SIG-M5 (cell line): Measurements from ENCODE around the gene WASHC2C.
A peak's percentile ranks its signal among the peaks of the same experiment; 100 is the strongest.
"Not testable (repeated sequence)": the region's sequence is repeated elsewhere in the genome, so short reads cannot be mapped to it uniquely, and the experiment has no call there.

Source experiments
- DNase-seq: peaks from one replicate; lab custom pipeline; 2025; lab: John Stamatoyannopoulos, UW

WASHC2C gene, protein sequence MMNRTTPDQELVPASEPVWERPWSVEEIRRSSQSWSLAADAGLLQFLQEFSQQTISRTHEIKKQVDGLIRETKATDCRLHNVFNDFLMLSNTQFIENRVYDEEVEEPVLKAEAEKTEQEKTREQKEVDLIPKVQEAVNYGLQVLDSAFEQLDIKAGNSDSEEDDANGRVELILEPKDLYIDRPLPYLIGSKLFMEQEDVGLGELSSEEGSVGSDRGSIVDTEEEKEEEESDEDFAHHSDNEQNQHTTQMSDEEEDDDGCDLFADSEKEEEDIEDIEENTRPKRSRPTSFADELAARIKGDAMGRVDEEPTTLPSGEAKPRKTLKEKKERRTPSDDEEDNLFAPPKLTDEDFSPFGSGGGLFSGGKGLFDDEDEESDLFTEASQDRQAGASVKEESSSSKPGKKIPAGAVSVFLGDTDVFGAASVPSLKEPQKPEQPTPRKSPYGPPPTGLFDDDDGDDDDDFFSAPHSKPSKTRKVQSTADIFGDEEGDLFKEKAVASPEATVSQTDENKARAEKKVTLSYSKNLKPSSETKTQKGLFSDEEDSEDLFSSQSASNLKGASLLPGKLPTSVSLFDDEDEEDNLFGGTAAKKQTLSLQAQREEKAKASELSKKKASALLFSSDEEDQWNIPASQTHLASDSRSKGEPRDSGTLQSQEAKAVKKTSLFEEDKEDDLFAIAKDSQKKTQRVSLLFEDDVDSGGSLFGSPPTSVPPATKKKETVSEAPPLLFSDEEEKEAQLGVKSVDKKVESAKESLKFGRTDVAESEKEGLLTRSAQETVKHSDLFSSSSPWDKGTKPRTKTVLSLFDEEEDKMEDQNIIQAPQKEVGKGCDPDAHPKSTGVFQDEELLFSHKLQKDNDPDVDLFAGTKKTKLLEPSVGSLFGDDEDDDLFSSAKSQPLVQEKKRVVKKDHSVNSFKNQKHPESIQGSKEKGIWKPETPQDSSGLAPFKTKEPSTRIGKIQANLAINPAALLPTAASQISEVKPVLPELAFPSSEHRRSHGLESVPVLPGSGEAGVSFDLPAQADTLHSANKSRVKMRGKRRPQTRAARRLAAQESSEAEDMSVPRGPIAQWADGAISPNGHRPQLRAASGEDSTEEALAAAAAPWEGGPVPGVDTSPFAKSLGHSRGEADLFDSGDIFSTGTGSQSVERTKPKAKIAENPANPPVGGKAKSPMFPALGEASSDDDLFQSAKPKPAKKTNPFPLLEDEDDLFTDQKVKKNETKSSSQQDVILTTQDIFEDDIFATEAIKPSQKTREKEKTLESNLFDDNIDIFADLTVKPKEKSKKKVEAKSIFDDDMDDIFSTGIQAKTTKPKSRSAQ (N-terminal part only)

DNA sequence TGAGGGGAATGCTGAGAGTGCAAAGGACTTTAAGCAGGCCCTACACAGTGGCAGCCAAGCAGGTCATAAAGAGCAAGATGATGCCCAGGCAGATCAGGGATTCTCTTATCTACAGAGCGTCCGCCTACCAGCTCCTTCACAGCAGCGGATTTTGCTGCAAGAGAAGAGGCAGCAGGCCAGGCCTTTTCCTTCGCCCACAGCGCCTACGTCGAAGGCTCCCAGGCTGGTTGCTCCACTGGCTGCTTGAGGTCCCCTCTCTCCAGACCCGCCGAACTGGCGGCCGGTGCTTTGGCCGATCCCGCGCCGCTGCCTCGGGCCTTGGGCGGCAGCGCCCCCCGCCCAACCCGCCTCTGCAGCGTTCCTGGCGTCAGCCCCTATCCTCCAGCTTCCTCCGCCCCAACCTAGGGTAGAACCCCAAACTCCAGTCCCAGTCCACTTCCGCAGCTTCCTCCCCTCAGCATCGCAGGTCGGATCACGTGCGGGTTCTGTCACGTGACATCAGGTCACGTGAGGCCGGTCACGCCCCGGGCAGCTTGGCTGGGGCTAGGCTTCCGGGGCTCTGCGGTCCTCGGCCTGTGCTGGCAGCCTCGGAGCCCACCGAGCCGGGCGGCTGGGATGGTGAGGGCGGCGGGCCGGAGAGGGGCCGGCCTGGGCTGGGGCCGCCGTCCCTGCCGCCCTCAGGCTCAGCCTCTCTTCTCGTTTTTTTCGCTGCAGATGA, at the start of gene WASHC2C:
TSS of gene WASHC2C (plus strand) at position 564 of the 718 bp plus-strand sequence. CDS start at position 616, 52 bp downstream.
- DNase-seq = peak; percentile 21

DNA sequence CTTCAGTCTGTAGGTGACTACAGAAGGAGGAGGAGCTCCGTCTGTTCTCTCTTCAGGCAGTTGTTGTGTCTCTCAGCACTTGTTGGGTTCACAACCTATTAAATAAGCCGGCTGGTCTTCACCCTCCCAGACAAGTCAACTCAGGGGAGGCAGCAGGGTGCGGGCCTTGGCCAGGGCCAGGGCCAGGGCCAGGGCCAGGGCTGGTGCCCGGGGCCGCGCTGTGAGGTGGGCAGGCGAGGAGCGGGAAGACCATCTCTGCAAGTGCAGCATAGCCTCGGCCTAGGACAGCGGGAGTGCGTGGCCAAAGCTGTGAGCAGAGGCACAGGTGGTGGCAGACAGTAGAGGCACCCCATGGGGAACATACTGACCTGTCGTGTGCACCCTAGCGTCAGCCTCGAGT, 48.6 kb upstream of the WASHC2C start:
- DNase-seq = not testable (repeated sequence)

DNA sequence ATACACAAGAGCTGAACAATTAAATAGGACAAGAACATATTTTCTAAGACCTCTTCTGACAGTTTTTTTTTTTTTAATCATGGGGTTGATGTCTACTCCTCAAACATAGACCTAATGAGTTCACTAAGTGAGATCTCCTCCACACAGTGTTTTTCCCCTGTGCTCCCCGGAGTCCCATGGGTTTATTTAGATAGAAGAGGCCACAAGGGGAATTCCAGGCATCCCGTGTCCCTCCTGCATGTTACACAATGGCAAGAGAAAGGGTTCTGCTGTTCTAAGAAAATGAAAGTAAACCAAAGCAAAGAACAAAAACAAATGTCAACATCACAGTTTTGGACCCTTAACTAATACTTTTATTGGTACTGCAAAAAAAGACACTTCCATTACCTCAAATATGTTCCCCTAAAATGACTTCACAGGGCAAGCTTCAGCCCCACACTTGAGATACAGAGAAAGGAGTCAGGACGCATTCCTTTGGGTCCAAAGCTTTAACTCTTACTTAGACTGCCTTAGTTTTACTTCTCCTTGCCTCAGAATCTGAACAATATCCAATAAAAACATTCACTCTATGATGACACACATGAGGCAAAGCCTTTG, 16.8 kb upstream of the WASHC2C start:
- not testable (repeated sequence) for DNase-seq

- DNase-seq = not testable (repeated sequence)
Measured at GRCh38 chr10:45711223-45711622, 15.8 kb upstream of the WASHC2C start.

DNA sequence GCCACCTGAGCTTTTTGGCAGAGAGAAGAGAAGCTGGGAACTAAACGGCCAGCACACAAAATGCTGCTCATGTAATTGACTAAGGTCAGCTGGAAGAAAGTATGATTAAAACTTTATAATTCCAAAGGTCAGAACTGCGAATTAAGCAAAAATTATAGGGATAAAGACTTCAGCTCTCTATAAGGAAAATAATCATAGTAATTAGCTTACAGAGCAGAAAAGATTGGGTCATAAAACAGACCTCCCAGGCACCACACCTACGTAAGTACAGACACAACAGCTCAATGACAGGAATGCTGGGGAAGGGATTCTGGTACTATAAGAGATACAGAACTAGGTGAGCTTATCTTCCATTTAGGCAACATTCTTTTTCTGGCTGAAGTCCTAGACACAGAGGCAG, 10.0 kb upstream of the WASHC2C start:
- not testable (repeated sequence) for DNase-seq

DNA sequence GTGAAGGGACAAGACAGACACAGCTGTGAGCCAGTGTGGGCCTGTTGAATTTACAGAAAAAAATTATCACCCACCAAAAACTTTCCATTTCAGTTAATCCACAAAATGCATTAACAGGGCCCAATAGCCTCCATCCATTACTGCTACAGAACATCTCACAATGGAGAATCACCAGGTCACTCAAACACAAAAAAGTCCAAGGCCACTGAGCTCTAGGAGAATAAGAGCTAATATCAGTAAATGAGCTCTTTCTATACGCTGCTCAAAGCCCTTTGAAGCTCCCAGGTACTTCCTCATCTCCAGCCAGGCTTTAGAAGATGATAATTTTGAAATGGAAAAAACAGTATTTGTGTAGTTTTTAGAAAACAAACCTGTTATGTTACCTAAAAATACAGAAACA, 9.4 kb upstream of the WASHC2C start:
- DNase-seq = not testable (repeated sequence)

DNA sequence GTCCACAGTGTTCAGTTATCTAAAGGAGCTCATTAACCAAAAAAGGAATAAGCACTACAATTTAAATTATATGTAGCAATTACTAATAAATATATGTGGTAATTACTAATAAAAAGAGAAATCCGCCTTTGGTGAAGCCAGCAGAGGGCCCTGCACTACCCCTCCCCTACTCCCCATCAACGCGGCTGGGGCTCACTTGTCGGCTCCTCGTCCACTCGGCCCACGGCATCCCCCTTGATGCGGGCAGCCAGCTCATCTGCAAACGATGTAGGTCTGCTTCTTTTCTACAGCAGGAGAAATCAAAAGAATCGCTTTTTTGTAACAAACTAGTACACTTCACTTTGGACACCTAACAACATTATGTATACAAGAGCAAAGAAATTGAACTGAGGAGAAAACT, 5.6 kb upstream of the WASHC2C start:
- DNase-seq = not testable (repeated sequence)

GRCh38 chr10:45723851-45724250, 3.2 kb upstream of the WASHC2C start:
- DNase-seq = not testable (repeated sequence)

GRCh38 chr10:45727421-45727965, 427 bp downstream of the WASHC2C start:
- not testable (repeated sequence) for DNase-seq

DNA sequence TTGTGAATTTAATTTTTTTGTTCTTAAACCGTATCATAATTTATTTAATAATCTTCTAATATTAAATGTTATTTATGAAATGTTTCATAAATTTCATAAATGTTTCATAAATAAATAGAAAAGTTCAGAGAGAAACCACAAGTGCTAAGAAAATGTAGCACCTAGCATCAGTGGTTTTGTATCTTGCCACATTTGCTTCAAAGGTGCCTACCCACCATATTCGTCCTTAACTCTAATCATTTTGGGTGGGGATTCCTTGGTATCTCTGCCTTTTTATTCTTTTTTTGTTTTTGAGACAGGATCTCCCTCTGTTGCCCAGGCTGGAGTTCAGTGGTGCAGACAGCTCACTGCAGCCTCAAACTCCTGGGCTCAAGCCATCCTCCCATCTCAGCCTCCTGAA, 7.4 kb downstream of the WASHC2C start:
- not testable (repeated sequence) for DNase-seq

- not testable (repeated sequence) for DNase-seq
Measured at GRCh38 chr10:45734867-45735266, 7.8 kb downstream of the WASHC2C start.

GRCh38 chr10:45741559-45741958, 14.5 kb downstream of the WASHC2C start:
- DNase-seq = not testable (repeated sequence)

GRCh38 chr10:45742014-45742413, 14.9 kb downstream of the WASHC2C start:
- not testable (repeated sequence) for DNase-seq

GRCh38 chr10:45751141-45751540, 24.1 kb downstream of the WASHC2C start:
- not testable (repeated sequence) for DNase-seq

DNA sequence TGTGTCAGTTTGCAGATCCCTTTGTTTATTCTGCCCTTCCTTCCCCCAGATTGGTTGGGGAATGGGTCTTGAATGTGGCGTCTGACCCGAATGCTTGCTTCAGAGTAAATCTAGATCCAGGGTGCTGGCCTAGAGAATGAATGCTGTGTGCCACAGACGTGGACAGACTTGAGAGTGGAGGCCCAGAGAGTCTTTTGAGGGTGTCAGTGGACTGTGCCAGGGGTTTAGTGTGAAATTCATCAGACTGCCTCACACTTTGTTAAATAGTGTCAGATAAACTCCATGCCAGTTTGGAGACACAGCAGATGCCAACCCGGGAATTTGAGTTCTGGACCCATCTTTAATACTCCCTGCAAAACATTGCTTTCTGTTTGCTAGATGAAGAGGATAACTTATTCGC, 25.1 kb downstream of the WASHC2C start:
- not testable (repeated sequence) for DNase-seq

DNA sequence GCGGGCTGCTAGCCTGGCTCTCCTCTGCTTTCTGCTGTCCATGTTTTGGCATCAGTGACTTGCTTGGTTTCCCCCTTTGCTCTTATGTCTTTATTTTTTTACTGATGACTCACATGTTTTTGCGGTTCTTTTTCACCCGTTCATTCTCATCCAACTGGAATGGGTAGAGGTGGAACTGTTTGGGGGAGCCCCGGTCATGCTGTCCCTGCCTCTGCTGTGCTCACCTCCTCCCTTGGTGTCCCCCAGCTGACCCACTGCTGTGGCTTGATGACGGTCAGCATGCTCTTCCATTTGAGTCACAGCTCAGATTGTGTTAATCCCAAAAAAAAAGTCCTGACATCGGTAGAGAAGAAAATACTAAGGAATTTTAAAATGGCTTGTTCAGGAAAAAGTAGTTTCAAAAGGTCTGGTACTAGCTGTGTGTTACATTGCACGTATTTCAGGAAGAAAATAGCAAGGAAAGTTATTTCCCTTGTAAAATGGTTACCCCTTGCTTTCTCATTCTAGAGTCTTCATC, 27.0 kb downstream of the WASHC2C start:
- DNase-seq = not testable (repeated sequence)

- not testable (repeated sequence) for DNase-seq
Measured at GRCh38 chr10:45755083-45755482, 28.0 kb downstream of the WASHC2C start.

GRCh38 chr10:45756065-45756464, 29.0 kb downstream of the WASHC2C start:
- not testable (repeated sequence) for DNase-seq

- DNase-seq = not testable (repeated sequence)
Measured at GRCh38 chr10:45757661-45758396, 30.8 kb downstream of the WASHC2C start.
